GM23338 (cell line): ENCODE data around the gene FAM81B. TPM values are rescaled to one million over a fixed set of nuclear protein-coding genes. Genes with fewer than 3 reads are reported as not detected.

Experiments
- ATAC-seq: fragments of 200-7000 bp; cut with Tn5 transposase; 3 replicates; pipeline ENCODE4 v1.9.1; 2020
- DNase-seq: peaks from one replicate; pipeline ENCODE4 v3.0.0-alpha.2; 2015; ENCODE audit warnings: low spot score
- H2AFZ ChIP-seq: fragments of 200-600 bp; sonication (generic); 2 replicates; pipeline ENCODE4 v1.8.0; 2016; ENCODE audit warnings: antibody characterized with exemption, mild to moderate bottlenecking, moderate library complexity
- H3F3A ChIP-seq: fragments of 200-600 bp; sonication (generic); replicated peaks from 2 replicates; pipeline ENCODE4 v1.8.0; 2017; ENCODE audit warnings: antibody characterized with exemption, mixed run types, low read depth
- H3K27ac ChIP-seq: fragments of 200-600 bp; sonication (generic); 2 replicates; pipeline ENCODE4 v1.6.1; 2016; ENCODE audit warnings: low read depth
- H3K27me3 ChIP-seq: fragments of 200-600 bp; sonication (generic); 2 replicates; pipeline ENCODE4 v1.8.0; 2016; ENCODE audit warnings: mild to moderate bottlenecking, mixed run types, moderate library complexity; ENCODE audit not compliant: insufficient read depth
- H3K36me3 ChIP-seq: fragments of 200-600 bp; sonication (generic); 2 replicates; pipeline ENCODE4 v1.8.0; 2016; ENCODE audit warnings: mild to moderate bottlenecking; ENCODE audit not compliant: insufficient read depth
- H3K4me1 ChIP-seq: fragments of 200-600 bp; sonication (generic); 2 replicates; pipeline ENCODE4 v1.8.0; 2016; ENCODE audit warnings: mild to moderate bottlenecking, moderate library complexity; ENCODE audit not compliant: insufficient read depth
- H3K4me2 ChIP-seq: fragments of 200-600 bp; sonication (generic); 2 replicates; pipeline ENCODE4 v1.7.1; 2017; ENCODE audit warnings: mixed run types
- H3K4me3 ChIP-seq: fragments of 200-600 bp; sonication (generic); 2 replicates; pipeline ENCODE4 v1.6.1; 2016; ENCODE audit warnings: mixed run types
- H3K79me2 ChIP-seq: fragments of 200-600 bp; sonication (generic); replicated peaks from 2 replicates; pipeline ENCODE4 v1.8.0; 2017; ENCODE audit warnings: mild to moderate bottlenecking; ENCODE audit not compliant: insufficient read depth
- H3K9me2 ChIP-seq: fragments of 200-600 bp; sonication (generic); 2 replicates; pipeline ENCODE4 v1.8.0; 2017; ENCODE audit not compliant: insufficient read depth
- H4K20me1 ChIP-seq: fragments of 200-600 bp; sonication (generic); replicated peaks from 2 replicates; pipeline ENCODE4 v1.8.0; 2017; ENCODE audit warnings: mild to moderate bottlenecking; ENCODE audit not compliant: insufficient read depth
- H3K27ac Mint-ChIP-seq: 2 replicates; pipeline ENCODE4 v1.8.0; 2020; ENCODE audit warnings: inconsistent platforms, mild to moderate bottlenecking, moderate library complexity, mixed read lengths
- H3K27me3 Mint-ChIP-seq: 3 replicates; pipeline ENCODE4 v1.8.0; 2022; ENCODE audit warnings: low read depth, mild to moderate bottlenecking, moderate library complexity, mixed read lengths, inconsistent platforms; ENCODE audit not compliant: insufficient read depth, poor library complexity
- H3K36me3 Mint-ChIP-seq: 3 replicates; pipeline ENCODE4 v1.8.0; 2021; ENCODE audit warnings: low read depth, mild to moderate bottlenecking, inconsistent platforms, moderate library complexity, mixed read lengths
- H3K4me1 Mint-ChIP-seq: 3 replicates; pipeline ENCODE4 v1.8.0; 2020; ENCODE audit warnings: mild to moderate bottlenecking, inconsistent platforms, mixed read lengths
- H3K4me3 Mint-ChIP-seq: 3 replicates; pipeline ENCODE4 v1.8.0; 2021; ENCODE audit warnings: moderate library complexity, mild to moderate bottlenecking, inconsistent platforms, mixed read lengths
- H3K9me3 Mint-ChIP-seq: 3 replicates; pipeline ENCODE4 v1.8.0; 2020; ENCODE audit warnings: moderate library complexity, mild to moderate bottlenecking, inconsistent platforms, mixed read lengths
- ETS1 ChIP-seq: IDR thresholded peaks from 2 replicates; pipeline ENCODE4 v1.6.1; 2016; ENCODE audit warnings: antibody characterized with exemption
- EZH2phosphoT487 ChIP-seq: fragments of 200-600 bp; sonication (generic); IDR thresholded peaks from one replicate; pipeline ENCODE4 v1.8.1; 2018; ENCODE audit warnings: antibody characterized with exemption; ENCODE audit not compliant: unreplicated experiment
- ZNF462 ChIP-seq: fragments of 250-450 bp; sonication (Bioruptor Pico); IDR thresholded peaks from 2 replicates; pipeline ENCODE4 v1.5.0; 2020; ENCODE audit warnings: mild to moderate bottlenecking, moderate library complexity
- polyA plus RNA-seq: library from polyadenylated mRNA; unstranded; fragments of >200 nt; fragmentation: Nextera tagmentation; extraction: Ambion mirVana; gene quantifications from 2 replicates; pipeline ENCODE4 v1.2.1, GENCODE V29; 2016
- total RNA-seq: library from RNA; depleted of rRNA; stranded (reverse); fragments of >200 nt; shearing (Covaris generic); gene quantifications from 2 replicates; pipeline ENCODE4 v1.2.3, GENCODE V29; 2014

The FAM81B gene
- total and polyA plus RNA-seq, 2 experiments from 2014 or later: 0.40 TPM; not detected in 1

GRCh38 chr5:95424526-95424925, 33.4 kb downstream of the FAM81B start:
- no peak overlapping the region; the same call in 1 of the 2 replicates for H3K27ac ChIP-seq
- Mint-ChIP-seq H3K27ac (no peak overlapping the region), H3K27me3 (no peaks in the 10 kb centered on the region), H3K36me3 (no peaks in the 10 kb centered on the region), H3K4me1 (peaks cover 3% of the 10 kb centered on the region; the same call in 1 of the 3 replicates), H3K9me3 (no peaks in the 10 kb centered on the region), H3K4me3 (no peak overlapping the region)
- DNase-seq (no peak), ATAC-seq (no peak)
- 0 out of 2 replicates have a peak, but pooled peaks cover 7% of the 10 kb centered on the region for H3K4me1 ChIP-seq
- no peaks in the 10 kb centered on the region for H3K79me2 ChIP-seq
- no peaks in the 10 kb centered on the region for H3F3A ChIP-seq
- no peaks in the 10 kb centered on the region for H4K20me1 ChIP-seq
- H3K4me3 ChIP-seq: no peak overlapping the region
- TF ChIP-seq ETS1: no peak
- TF ChIP-seq ZNF462 (CRISPR knock-in tag): no peak
- no peaks in the 10 kb centered on the region for H3K27me3 ChIP-seq
- H2AFZ ChIP-seq: peak overlapping the region; percentile 77
- peaks cover 9% of the 10 kb centered on the region; the same call in 1 of the 2 replicates for H3K9me2 ChIP-seq
- no peaks in the 10 kb centered on the region for H3K36me3 ChIP-seq
- no peak overlapping the region for H3K4me2 ChIP-seq

GRCh38 chr5:95426227-95426626, 35.1 kb downstream of the FAM81B start:
- H3K27ac ChIP-seq: no peak overlapping the region
- no peaks in the 10 kb centered on the region for H3K9me2 ChIP-seq
- no peak overlapping the region for H3K4me2 ChIP-seq
- no peak overlapping the region for H3K4me3 Mint-ChIP-seq
- H3K4me3 ChIP-seq: no peak overlapping the region
- H2AFZ ChIP-seq: no peak overlapping the region
- H4K20me1 ChIP-seq: no peaks in the 10 kb centered on the region
- 0 out of 2 replicates have a peak, but pooled peaks cover 7% of the 10 kb centered on the region for H3K4me1 ChIP-seq
- no peaks in the 10 kb centered on the region for H3K27me3 ChIP-seq
- H3K27me3 Mint-ChIP-seq: no peaks in the 10 kb centered on the region
- H3K27ac Mint-ChIP-seq: no peak overlapping the region
- H3F3A ChIP-seq: no peaks in the 10 kb centered on the region
- H3K4me1 Mint-ChIP-seq: peaks cover 3% of the 10 kb centered on the region; the same call in 1 of the 3 replicates
- ATAC-seq: no peak
- H3K79me2 ChIP-seq: no peaks in the 10 kb centered on the region
- H3K9me3 Mint-ChIP-seq: no peaks in the 10 kb centered on the region
- no peak for DNase-seq
- no peaks in the 10 kb centered on the region for H3K36me3 Mint-ChIP-seq
- no peaks in the 10 kb centered on the region for H3K36me3 ChIP-seq
- TF ChIP-seq EZH2phosphoT487: no peak
- TF ChIP-seq ZNF462 (CRISPR knock-in tag): no peak
